GM21528 (cell line): ENCODE results near the gene FRMPD4.
A peak's percentile ranks its signal among the peaks of the same experiment; 100 is the strongest.

ENCODE experiments used
- ATAC-seq: cut with Tn5 transposase; IDR thresholded peaks from one replicate; pipeline ENCODE4 v1.9.1; 2021; ENCODE audit warnings: mild to moderate bottlenecking, moderate library complexity; ENCODE audit not compliant: unreplicated experiment, low FRiP score

The FRMPD4 gene

DNA sequence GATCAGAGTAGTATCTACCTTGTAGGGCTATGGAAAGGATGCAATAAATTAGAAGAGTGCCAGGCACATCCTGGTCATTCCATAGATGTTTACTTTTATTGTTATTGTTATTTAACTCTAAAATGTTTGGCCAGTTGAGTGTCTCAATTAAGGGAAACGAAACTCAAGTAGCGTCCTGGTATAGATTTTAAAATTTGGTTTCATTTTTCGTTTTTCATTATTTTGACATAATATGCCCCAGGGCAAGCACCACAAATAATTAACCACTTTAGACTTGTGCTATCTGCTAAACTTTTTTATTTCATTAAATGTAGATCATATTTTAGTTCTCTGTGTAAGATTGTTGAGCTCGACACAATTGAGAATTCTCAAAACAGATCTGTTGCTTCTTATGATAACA, 473.2 kb downstream of the FRMPD4 start:
- ATAC-seq: no peak

DNA sequence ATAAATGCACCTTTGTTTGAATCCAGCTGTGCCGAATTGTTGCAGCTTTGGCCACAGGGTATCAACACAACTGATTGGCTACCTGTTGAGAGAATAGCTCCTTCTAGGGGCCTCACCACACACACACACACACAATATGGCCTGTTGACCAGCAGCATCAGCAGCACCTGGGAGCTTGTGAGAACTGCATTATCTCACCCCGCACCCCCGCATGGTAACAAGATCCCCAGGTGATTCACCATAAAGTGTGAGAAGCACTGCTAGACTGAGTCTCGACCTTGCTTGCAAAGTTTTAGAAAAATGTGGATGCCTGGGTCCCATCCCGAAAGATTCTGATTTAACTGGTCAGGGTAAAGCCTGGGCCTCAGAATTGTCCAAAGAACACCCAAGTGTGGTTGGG, 476.0 kb downstream of the FRMPD4 start:
- ATAC-seq: no peak

DNA sequence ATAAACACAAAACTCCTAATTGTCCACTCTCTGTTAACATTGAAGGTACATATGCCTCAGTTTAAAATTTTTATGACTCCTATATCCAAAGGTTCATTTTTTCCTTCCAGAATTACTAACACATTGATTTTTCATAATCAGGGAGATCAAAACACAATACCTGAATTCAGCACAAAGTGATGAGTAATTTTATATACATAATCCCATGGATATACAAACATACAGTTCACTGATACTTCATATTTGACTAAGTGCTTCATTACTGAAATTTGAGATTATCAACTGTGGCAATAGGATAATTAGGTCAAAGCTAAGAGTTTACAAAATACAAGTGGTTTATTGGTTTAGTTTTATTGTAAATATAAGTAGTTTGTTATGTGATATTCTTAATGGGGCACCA, 476.8 kb downstream of the FRMPD4 start:
- ATAC-seq: no peak

DNA sequence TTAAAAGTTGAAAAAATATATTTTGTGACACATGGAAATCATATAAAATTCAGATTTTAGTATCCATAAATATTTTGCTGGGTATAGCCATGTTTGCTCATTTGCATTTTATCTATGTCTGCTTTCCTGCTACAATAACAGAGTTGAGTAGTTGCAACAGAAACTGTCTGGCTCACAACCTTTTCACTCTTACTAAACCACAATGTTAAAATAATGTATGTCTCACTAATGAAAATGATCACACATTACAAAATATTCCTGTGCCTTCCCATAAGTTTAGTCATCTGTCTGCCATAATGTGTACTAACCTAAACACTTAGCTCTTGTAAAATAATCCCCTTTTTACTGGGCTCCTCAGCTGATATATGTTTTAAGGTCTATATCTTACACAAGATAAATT, 479.0 kb downstream of the FRMPD4 start:
- no peak for ATAC-seq

- no peak for ATAC-seq
Observed at GRCh38 chrX:12647230-12647629, 509.0 kb downstream of the FRMPD4 start.

DNA sequence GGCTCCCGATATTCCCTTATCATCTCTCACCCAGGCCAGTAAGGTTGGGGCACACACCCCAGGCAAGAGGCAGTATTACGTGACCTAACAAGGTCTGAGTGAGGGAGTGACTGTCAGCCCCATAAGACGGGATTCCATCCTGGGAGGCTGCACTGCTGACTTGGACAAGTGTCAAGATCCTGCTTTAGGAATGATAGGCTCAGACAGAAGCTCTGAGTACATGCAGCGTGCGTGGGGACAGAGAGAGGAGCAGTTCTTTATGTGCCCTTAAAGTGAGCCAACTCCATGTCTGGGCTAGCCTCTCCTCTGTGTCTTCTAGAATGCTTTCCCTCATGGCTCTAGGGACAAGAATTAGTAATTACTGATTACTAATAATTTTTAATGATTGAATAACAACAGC, 510.7 kb downstream of the FRMPD4 start:
- ATAC-seq: no peak

DNA sequence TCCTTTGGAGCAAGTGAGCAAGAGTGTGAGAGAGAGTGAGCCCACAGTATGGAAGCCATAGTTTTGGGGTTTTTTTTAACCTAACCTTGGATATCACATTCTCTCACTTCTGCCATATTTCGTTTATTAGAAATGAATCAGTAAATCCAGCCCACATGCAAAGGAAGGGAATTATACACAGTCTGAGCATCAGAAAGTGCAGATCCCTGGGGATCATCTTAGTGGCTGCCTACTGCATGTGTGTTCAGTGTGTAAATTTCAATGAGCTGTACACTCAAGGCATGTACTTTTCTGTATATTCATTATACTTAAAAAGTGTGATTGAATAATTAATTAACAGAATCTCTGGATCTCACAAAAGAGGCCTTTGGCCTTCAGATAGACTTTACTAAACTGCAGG, 519.2 kb downstream of the FRMPD4 start:
- no peak for ATAC-seq

DNA sequence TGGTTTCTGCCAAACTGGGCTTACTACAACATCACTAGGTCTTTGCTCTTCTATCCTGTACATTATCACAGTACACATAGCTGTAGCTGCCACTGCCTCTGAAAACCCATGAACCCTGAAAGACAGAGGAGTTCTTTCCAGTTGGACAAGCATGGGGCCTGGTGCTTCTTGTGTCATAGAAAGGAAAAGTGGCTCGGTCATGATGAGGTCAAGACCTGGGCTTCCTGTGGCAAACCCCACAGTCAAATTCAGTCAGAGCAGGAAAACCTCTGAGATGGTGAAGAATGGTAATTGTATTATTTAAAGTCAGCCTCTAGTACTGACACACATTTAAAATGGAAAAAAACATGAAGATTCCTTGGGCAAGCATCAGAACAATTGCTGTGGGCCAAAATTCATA, 519.6 kb downstream of the FRMPD4 start:
- peak; percentile 63 for ATAC-seq

- no peak for ATAC-seq
Observed at GRCh38 chrX:12661464-12661863, 523.2 kb downstream of the FRMPD4 start.

- ATAC-seq: no peak
Observed at GRCh38 chrX:12672367-12673106, 534.3 kb downstream of the FRMPD4 start.

DNA sequence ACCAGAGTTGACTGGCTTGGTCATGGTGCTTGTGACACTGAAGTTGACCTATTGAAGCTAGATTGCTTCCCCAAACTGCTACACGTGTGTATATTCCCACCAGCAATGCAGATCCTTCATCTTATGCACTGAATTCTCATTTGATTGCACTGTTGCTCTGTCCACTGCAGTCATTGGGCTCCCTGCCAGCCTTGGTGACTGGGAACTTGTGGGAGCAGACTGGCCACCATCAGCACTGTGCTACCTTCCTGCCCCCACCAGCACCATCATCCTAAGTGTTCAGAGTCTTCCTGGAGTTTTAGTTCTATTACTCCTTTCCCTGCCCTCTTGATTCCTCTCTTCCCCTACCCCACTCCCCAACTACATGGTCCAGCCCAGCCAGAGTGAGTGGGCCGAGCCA, 535.2 kb downstream of the FRMPD4 start:
- no peak for ATAC-seq

DNA sequence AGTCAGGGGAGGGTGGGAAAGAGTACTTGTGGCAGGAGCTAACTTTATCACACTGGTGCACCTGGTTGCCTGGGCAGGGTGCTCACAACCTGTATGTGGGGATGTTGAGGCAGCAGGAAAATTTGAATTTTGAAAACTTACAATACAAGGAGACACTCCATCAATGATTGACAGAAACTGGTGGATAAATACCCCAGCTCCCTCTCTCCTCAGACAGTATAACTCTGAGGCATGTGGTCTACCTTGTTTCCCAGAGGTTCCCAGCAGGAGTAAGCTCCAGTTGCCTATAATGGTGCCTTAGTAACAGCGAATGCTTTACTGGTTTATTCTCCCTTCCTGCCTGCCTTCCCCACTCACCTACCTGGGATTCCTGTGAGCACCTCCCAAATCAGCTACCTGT, 541.2 kb downstream of the FRMPD4 start:
- no peak for ATAC-seq

- no peak for ATAC-seq
Observed at GRCh38 chrX:12681047-12681446, 542.8 kb downstream of the FRMPD4 start.

DNA sequence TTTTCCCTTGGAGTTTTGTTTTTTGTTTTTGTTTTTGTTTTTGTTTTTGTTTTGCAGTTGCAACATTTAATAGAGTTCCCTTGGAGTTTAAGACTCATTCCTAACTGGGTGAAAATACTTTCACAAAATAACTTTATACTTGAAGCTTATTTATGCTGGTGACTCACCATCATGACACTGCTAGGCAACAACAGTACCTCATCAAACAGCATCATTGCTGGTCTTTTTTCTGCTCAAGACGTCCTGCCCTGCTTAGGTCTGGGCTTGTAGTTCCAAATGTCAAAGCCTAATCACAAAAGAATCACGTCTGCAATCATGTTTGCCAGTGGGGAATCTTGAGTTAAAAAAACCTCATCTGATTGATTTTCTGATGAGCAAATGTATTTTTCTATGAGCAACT, 547.3 kb downstream of the FRMPD4 start:
- ATAC-seq: no peak

GRCh38 chrX:12686331-12686730, 548.1 kb downstream of the FRMPD4 start:
- ATAC-seq: no peak

DNA sequence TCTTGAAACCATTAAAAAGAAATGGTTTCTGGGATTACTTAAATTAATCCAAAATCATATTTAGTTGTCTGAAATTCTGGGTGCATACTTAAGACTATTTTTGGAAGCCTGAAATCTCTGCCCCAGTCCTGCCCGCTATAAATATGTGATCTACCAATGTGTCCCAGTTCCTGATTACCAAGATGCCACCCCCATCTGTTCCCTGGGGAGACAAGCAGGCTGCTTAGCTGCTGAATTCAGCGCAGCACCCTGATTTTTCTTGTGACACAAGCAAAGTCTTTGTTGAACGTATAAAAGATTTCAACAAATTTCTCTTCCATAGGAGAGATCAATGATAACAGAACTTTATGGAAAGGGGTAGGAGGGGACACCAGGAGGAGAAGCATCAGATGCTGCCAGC, 552.4 kb downstream of the FRMPD4 start:
- no peak for ATAC-seq

DNA sequence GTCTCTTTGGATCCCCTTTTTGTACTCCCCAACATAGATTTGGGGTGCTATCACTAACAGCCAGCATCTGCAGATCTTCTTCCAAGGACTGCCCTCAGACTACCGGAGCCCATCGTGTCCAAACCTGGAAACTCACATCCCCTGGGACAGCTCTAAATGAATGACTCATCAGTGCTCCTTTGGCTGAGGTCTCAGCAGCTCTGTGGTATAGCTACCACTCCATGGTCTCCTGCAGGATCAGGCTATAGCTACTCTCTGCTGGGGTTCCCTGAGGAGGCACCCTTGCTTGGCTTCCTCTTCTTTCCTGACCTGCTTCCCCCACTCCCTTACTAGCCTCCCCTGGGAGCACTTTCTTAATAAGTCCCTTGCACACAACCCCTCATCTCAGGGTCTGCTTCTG, 555.5 kb downstream of the FRMPD4 start:
- ATAC-seq: no peak

DNA sequence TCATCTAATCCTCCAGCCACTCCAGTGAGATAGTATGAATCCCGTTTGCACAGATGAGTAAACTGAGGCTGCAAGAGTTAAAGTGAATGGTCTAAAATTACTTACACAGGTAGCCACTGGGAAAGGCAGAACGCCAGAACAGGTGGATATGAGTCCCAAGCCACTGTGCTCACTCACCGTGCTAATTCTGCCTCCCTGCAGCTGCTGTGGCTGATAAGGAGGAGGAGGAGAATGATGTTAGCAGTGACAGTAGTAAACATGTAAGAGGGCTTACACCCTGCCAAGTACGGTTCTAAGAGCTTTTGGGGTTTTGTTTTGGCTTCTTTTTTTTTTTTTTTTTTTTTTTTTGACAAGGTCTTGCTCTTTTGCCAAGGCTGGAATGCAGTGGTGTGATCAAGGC, 562.5 kb downstream of the FRMPD4 start:
- no peak for ATAC-seq

GRCh38 chrX:12701628-12702027, 563.4 kb downstream of the FRMPD4 start:
- no peak for ATAC-seq

GRCh38 chrX:12702509-12703091, 564.3 kb downstream of the FRMPD4 start:
- no peak for ATAC-seq

- ATAC-seq: no peak
Observed at GRCh38 chrX:12704706-12705105, 566.4 kb downstream of the FRMPD4 start.

DNA sequence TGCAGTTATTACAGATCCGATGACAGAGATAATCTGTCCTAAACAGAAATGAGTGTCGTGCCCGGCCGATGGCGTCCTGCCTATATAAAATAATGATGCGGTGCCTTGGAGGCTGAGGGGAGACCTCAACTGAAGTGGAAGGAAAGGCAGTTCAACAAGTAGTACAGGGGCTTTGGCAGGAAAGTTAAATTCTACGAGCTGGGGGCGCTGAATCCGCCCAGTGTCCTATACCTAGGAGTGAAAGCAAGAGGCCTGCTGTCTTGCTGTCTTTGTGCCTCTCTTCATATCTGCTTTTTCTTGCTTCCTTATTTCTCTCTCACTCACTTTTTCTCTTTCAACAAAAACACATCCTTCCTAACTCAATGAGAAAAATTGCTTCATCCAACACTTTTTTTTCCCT, 570.8 kb downstream of the FRMPD4 start:
- ATAC-seq: no peak
